ENCODE measurements around the gene CEACAM20.

The CEACAM20 gene

DNA sequence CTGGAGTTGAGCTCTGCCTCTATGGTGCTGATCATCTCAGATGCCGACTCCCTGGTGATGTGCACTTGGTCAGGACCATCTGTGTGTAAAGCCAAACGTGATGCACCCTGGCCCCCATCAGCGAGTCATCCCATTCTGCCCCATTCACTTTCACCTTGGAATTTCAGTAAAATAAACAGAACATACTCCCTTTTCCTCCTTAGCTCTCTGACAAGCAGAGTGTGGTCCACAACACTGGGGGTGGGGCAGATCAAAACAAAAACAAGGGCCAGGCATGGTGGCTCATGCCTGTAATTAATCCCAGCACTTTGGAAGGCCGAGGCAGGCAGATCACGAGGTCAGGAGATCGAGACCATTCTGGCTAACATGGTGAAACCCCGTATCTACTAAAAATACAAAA is 12.3 kb downstream of the CEACAM20 start:
- peaks cover 0 to 3% (median 0%) of the 10 kb centered on the region in 5 experiments for H3K27me3 ChIP-seq (replicated peaks in 2 of 5; ENCODE audit: control insufficient read depth in 4 of 5, insufficient read depth in 5 of 5, low read length in 4 of 5)
- no peak for DNase-seq
- CTCF ChIA-PET: interaction anchor here (1.3 kb wide), 1 partner anchor 9 kb away, joined by 3 read pairs; no protein-coding TSS in a partner anchor
- H3K36me3 ChIP-seq (ENCODE audit: control insufficient read depth in 4 of 4, insufficient read depth in 4 of 4, low read length in 3 of 4): no peaks in the 10 kb centered on the region
- peaks cover 0 to 2% (median 0%) of the 10 kb centered on the region in 4 experiments for H3K4me1 ChIP-seq (ENCODE audit: control extremely low read depth in 1 of 4, control insufficient read depth in 4 of 4, insufficient read depth in 4 of 4, low read length in 3 of 4)
- no peak overlapping the region for H3K4me3 ChIP-seq (ENCODE audit: control insufficient read depth in 1 of 7, extremely low read depth in 1 of 7, insufficient read depth in 4 of 7, low read depth in 2 of 7, low read length in 6 of 7)
- POLR2A ChIA-PET: no interaction called here
- H3K27ac ChIP-seq (ENCODE audit: insufficient read depth in 1 of 2, low read depth in 1 of 2, low read length in 2 of 2, poor library complexity in 1 of 2, severe bottlenecking in 2 of 2): no peak overlapping the region
- WGBS (ENCODE audit: insufficient coverage): 86% methylated on average over 5 of the region's 7 CpGs
- peaks cover 0 to 2% (median 0%) of the 10 kb centered on the region in 5 experiments for H3K9me3 ChIP-seq (ENCODE audit: control extremely low read depth in 1 of 5, control insufficient read depth in 4 of 5, insufficient read depth in 2 of 5, low read depth in 1 of 5, low read length in 4 of 5)

GRCh38 chr19:44515907-44516306 is 13.6 kb downstream of the CEACAM20 start:
- DNase-seq: no peak
- 82% methylated on average over 1 of the region's 1 CpG for WGBS (ENCODE audit: insufficient coverage)
- Histone ChIP-seq H3K4me1 (ENCODE audit: control extremely low read depth in 1 of 4, control insufficient read depth in 4 of 4, insufficient read depth in 4 of 4, low read length in 3 of 4) (peaks cover 0 to 2% (median 0%) of the 10 kb centered on the region in 4 experiments), H3K36me3 (ENCODE audit: control insufficient read depth in 4 of 4, insufficient read depth in 4 of 4, low read length in 3 of 4) (no peaks in the 10 kb centered on the region), H3K9me3 (ENCODE audit: control extremely low read depth in 1 of 5, control insufficient read depth in 4 of 5, insufficient read depth in 2 of 5, low read depth in 1 of 5, low read length in 4 of 5) (peaks cover 0 to 2% (median 0%) of the 10 kb centered on the region in 5 experiments), H3K27ac (ENCODE audit: insufficient read depth in 1 of 2, low read depth in 1 of 2, low read length in 2 of 2, poor library complexity in 1 of 2, severe bottlenecking in 2 of 2) (no peak overlapping the region), H3K27me3 (replicated peaks in 2 of 5; ENCODE audit: control insufficient read depth in 4 of 5, insufficient read depth in 5 of 5, low read length in 4 of 5) (peaks cover 0 to 3% (median 0%) of the 10 kb centered on the region in 5 experiments), H3K4me3 (ENCODE audit: control insufficient read depth in 1 of 7, extremely low read depth in 1 of 7, insufficient read depth in 4 of 7, low read depth in 2 of 7, low read length in 6 of 7) (no peak overlapping the region)
- CTCF ChIA-PET: no interaction called here
- POLR2A ChIA-PET: no interaction called here

DNA sequence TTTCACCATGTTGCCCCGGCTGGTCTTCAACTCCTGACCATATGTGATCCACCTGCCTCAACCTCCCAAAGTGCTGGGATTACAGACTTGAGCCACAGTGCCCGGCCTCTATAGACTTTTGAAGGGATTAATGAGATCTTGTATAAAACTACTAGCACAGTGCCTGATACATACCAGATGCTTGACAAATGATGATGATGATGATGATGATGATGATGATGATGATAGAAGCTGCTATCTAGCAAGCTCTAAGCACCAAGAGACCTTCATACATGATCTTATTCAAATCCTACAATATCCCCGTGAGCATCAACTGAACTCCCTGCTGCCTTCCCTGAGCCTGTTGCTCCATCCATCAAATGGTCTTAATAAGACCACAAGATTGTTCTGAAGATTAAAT is 14.4 kb downstream of the CEACAM20 start:
- H3K4me3 ChIP-seq (ENCODE audit: control insufficient read depth in 1 of 7, extremely low read depth in 1 of 7, insufficient read depth in 4 of 7, low read depth in 2 of 7, low read length in 6 of 7): no peak overlapping the region
- peaks cover 0 to 2% (median 0%) of the 10 kb centered on the region in 4 experiments for H3K4me1 ChIP-seq (ENCODE audit: control extremely low read depth in 1 of 4, control insufficient read depth in 4 of 4, insufficient read depth in 4 of 4, low read length in 3 of 4)
- no peaks in the 10 kb centered on the region for H3K27me3 ChIP-seq (replicated peaks in 2 of 5; ENCODE audit: control insufficient read depth in 4 of 5, insufficient read depth in 5 of 5, low read length in 4 of 5)
- DNase-seq: no peak
- ChIA-PET CTCF (no interaction called here), POLR2A (no interaction called here)
- H3K9me3 ChIP-seq (ENCODE audit: control extremely low read depth in 1 of 5, control insufficient read depth in 4 of 5, insufficient read depth in 2 of 5, low read depth in 1 of 5, low read length in 4 of 5): peaks cover 0 to 2% (median 0%) of the 10 kb centered on the region in 5 experiments
- H3K36me3 ChIP-seq (ENCODE audit: control insufficient read depth in 4 of 4, insufficient read depth in 4 of 4, low read length in 3 of 4): no peaks in the 10 kb centered on the region
- H3K27ac ChIP-seq (ENCODE audit: insufficient read depth in 1 of 2, low read depth in 1 of 2, low read length in 2 of 2, poor library complexity in 1 of 2, severe bottlenecking in 2 of 2): no peak overlapping the region
- 100% methylated on average over 1 of the region's 3 CpGs for WGBS (ENCODE audit: insufficient coverage)

DNA sequence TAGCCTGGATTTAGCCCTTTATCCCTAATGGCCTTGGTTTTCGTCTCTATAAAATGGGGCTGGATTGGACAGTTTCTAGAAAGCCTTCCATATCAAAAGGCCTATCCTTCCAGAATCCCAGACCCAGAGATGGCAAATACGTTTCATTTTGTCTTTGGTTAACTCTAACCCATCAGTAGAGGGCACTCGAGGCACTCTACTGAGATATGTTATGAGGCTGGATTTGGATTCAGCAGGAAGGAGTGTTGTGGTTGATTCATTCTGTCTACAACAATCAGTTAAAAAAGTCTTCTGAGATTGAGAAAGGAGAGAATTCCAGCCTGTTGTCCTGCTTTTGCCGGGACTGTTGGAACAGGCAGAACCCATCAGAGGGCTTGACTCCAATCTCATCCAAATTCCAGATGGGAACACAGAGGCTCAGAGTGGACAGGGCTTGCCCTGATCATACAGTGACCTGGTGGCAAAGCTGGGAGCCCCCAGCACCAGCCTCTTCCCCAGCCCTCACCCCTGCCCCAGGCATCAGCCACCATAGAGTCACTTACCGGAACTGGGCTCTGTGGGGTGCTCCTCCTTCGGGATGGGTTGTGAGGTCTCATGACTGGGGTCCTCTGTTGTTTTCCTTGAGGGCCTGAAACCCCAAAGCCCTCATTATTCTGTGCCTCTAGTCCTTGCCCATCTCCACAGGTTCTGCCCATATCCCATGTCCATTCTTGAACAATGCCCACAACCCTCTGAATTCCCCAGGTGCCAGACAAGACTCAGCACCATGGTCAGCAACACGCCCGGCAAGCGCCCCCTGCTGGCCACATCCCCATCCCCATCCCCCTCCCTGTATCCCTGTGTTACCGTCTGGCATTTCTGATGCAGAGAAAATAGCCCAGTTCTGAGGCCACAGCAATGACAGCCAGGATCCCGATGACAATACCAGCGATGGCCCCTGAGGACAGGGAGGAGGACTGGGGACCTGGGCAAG is 16.9 kb downstream of the CEACAM20 start:
- H3K4me1 ChIP-seq (ENCODE audit: control extremely low read depth in 1 of 4, control insufficient read depth in 4 of 4, insufficient read depth in 4 of 4, low read length in 3 of 4): peaks cover 0 to 2% (median 0%) of the 10 kb centered on the region in 4 experiments
- H3K4me3 ChIP-seq (ENCODE audit: control insufficient read depth in 1 of 7, extremely low read depth in 1 of 7, insufficient read depth in 4 of 7, low read depth in 2 of 7, low read length in 6 of 7): no peak overlapping the region
- peak; percentile 38 to 61 (median 60) for DNase-seq
- H3K27ac ChIP-seq (ENCODE audit: insufficient read depth in 1 of 2, low read depth in 1 of 2, low read length in 2 of 2, poor library complexity in 1 of 2, severe bottlenecking in 2 of 2): no peak overlapping the region
- WGBS (ENCODE audit: insufficient coverage): 49% methylated on average over 7 of the region's 12 CpGs
- ChIA-PET POLR2A (no interaction called here), CTCF (interaction anchor here (1.3 kb wide), 1 partner anchor 13 kb away, joined by 4 read pairs; the partner anchor contains the start of gene ZNF180)
- H3K27me3 ChIP-seq (replicated peaks in 2 of 5; ENCODE audit: control insufficient read depth in 4 of 5, insufficient read depth in 5 of 5, low read length in 4 of 5): peaks cover 0 to 12% (median 0%) of the 10 kb centered on the region in 5 experiments
- peaks cover 0 to 2% (median 0%) of the 10 kb centered on the region in 5 experiments for H3K9me3 ChIP-seq (ENCODE audit: control extremely low read depth in 1 of 5, control insufficient read depth in 4 of 5, insufficient read depth in 2 of 5, low read depth in 1 of 5, low read length in 4 of 5)
- H3K36me3 ChIP-seq (ENCODE audit: control insufficient read depth in 4 of 4, insufficient read depth in 4 of 4, low read length in 3 of 4): no peaks in the 10 kb centered on the region

DNA sequence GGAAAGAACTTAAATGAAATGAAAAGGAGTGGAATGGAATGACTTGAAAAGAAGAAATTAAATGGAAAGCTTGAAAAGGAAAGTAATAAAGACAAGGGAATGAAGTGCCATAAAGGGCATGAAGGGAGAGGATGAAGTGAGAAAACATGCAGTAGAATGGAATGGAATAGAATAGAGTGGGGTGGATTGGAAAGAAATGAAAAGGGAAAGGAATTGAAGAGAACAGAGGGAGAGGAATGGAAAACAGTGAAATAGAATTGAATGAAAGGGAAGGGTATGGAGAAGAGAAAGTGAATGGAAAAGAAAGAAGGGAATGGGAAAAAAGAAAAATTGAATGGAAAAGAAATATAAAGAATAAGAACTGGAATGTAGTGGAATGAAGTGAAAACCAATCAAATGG is 20.0 kb downstream of the CEACAM20 start:
- ChIA-PET POLR2A (no interaction called here), CTCF (no interaction called here)
- no peak overlapping the region for H3K4me3 ChIP-seq (ENCODE audit: control insufficient read depth in 1 of 7, extremely low read depth in 1 of 7, insufficient read depth in 4 of 7, low read depth in 2 of 7, low read length in 6 of 7)
- H3K4me1 ChIP-seq (ENCODE audit: control extremely low read depth in 1 of 4, control insufficient read depth in 4 of 4, insufficient read depth in 4 of 4, low read length in 3 of 4): peaks cover 0 to 2% (median 0%) of the 10 kb centered on the region in 4 experiments
- no peak for DNase-seq
- peaks cover 0 to 19% (median 2%) of the 10 kb centered on the region in 5 experiments for H3K27me3 ChIP-seq (replicated peaks in 2 of 5; ENCODE audit: control insufficient read depth in 4 of 5, insufficient read depth in 5 of 5, low read length in 4 of 5)
- no peaks in the 10 kb centered on the region for H3K36me3 ChIP-seq (ENCODE audit: control insufficient read depth in 4 of 4, insufficient read depth in 4 of 4, low read length in 3 of 4)
- peaks cover 0 to 7% (median 1%) of the 10 kb centered on the region in 5 experiments for H3K9me3 ChIP-seq (ENCODE audit: control extremely low read depth in 1 of 5, control insufficient read depth in 4 of 5, insufficient read depth in 2 of 5, low read depth in 1 of 5, low read length in 4 of 5)
- no peak overlapping the region for H3K27ac ChIP-seq (ENCODE audit: insufficient read depth in 1 of 2, low read depth in 1 of 2, low read length in 2 of 2, poor library complexity in 1 of 2, severe bottlenecking in 2 of 2)

- Histone ChIP-seq H3K4me3 (ENCODE audit: control insufficient read depth in 1 of 7, extremely low read depth in 1 of 7, insufficient read depth in 4 of 7, low read depth in 2 of 7, low read length in 6 of 7) (peak within 1 kb of the TSS; percentile 85 to 96 (median 94)), H3K27ac (ENCODE audit: insufficient read depth in 1 of 2, low read depth in 1 of 2, low read length in 2 of 2, poor library complexity in 1 of 2, severe bottlenecking in 2 of 2) (peak within 1 kb of the TSS; percentile 27 to 88), H3K9me3 (ENCODE audit: control extremely low read depth in 1 of 5, control insufficient read depth in 4 of 5, insufficient read depth in 2 of 5, low read depth in 1 of 5, low read length in 4 of 5) (peaks cover 0 to 43% (median 33%) of the 10 kb centered on the region in 5 experiments), H3K36me3 (ENCODE audit: control insufficient read depth in 4 of 4, insufficient read depth in 4 of 4, low read length in 3 of 4) (peaks cover 13 to 39% (median 28%) of the 10 kb centered on the region in 4 experiments), H3K27me3 (replicated peaks in 2 of 5; ENCODE audit: control insufficient read depth in 4 of 5, insufficient read depth in 5 of 5, low read length in 4 of 5) (peaks cover 0 to 2% (median 0%) of the 10 kb centered on the region in 5 experiments), H3K4me1 (ENCODE audit: control extremely low read depth in 1 of 4, control insufficient read depth in 4 of 4, insufficient read depth in 4 of 4, low read length in 3 of 4) (peaks cover 8 to 22% (median 10%) of the 10 kb centered on the region in 4 experiments)
- ChIA-PET CTCF (interaction anchor here (0.6 to 1.3 kb wide), 2 partner anchors 13 to 498 kb away, joined by 3 to 4 read pairs; no protein-coding TSS in a partner anchor), POLR2A (no interaction called here)
- DNase-seq: peak; percentile 97 to 99 (median 98)
- under 1% methylated on average over 62 of the region's 78 CpGs for WGBS (ENCODE audit: insufficient coverage)
Observed at GRCh38 chr19:44499962-44500949, 29.2 kb downstream of the CEACAM20 start, which contains the start of gene ZNF180. Gene ZNF180, minus strand, starts transcription at chr19:44500522. Its CDS starts 3,188 bp downstream, at chr19:44497334.
